K562 (cell line): ENCODE data around the gene TRIM38.

Experiments
- EHMT2 ChIP-seq: fragments of 450-650 bp; IDR thresholded peaks from 2 replicates; pipeline ENCODE4 v1.6.1; 2018; ENCODE audit warnings: antibody characterized with exemption
- FOXK1 ChIP-seq: sonication (generic); formaldehyde crosslinking; IDR thresholded peaks from 2 replicates; pipeline ENCODE4 v1.8.0; 2022; ENCODE audit warnings: missing genetic modification reagents, mild to moderate bottlenecking, borderline replicate concordance
- POLR2AphosphoS5 ChIP-seq: IDR thresholded peaks from 2 replicates; pipeline ENCODE4 v1.6.1; 2011; ENCODE audit warnings: mild to moderate bottlenecking, low read depth, low read length, moderate library complexity; ENCODE audit not compliant: control insufficient read depth, insufficient read depth
- SP1 ChIP-seq: sonication (generic); formaldehyde crosslinking; IDR thresholded peaks from 2 replicates; pipeline ENCODE4 v1.8.1; 2022; ENCODE audit warnings: mild to moderate bottlenecking, missing genetic modification reagents
- ZBTB1 ChIP-seq: sonication (generic); formaldehyde crosslinking; IDR thresholded peaks from 2 replicates; pipeline ENCODE4 v1.8.1; 2023; ENCODE audit warnings: missing genetic modification reagents, low read depth, mild to moderate bottlenecking, borderline replicate concordance
- TF ChIP-seq, protein P1 (sequence below): fragments of 250-450 bp; sonication (Bioruptor Pico); IDR thresholded peaks from 2 replicates; pipeline ENCODE4 v1.5.0; 2020; ENCODE audit warnings: mild to moderate bottlenecking, borderline replicate concordance
- TF ChIP-seq, protein P2 (sequence below), 2 experiments: fragments of 450-650 bp; formaldehyde crosslinking in 1 of 2; IDR thresholded peaks; 2 replicates each; pipeline versions ENCODE4 v1.4.0 to v1.6.1; 2014 to 2020; ENCODE audit warnings: mild to moderate bottlenecking in 2 of 2, borderline replicate concordance in 1 of 2, low read depth in 1 of 2
- TF ChIP-seq, protein P3 (sequence below): sonication (generic); formaldehyde crosslinking; IDR thresholded peaks from 2 replicates; pipeline ENCODE4 v1.9.0; 2022; ENCODE audit warnings: mild to moderate bottlenecking, missing genetic modification reagents
- TF ChIP-seq, protein P4 (sequence below), 2 experiments: fragments of 200-800 bp in 1 of 2; sonication (Bioruptor generic) in 1 of 2; sonication (generic) in 1 of 2; formaldehyde crosslinking in 1 of 2; IDR thresholded peaks in 1 of 2; conservative IDR thresholded peaks in 1 of 2; 2 replicates each; pipeline versions ENCODE4 v1.5.0 to v1.6.1; 2016 to 2020; ENCODE audit warnings: missing compliant biosample characterization in 1 of 2, missing genetic modification characterization in 1 of 2, missing genetic modification reagents in 1 of 2
- TF ChIP-seq, protein P5 (sequence below): fragments of 250-450 bp; sonication (Bioruptor Pico); IDR thresholded peaks from 2 replicates; pipeline ENCODE4 v1.4.0; 2020; ENCODE audit warnings: mild to moderate bottlenecking, moderate library complexity

DNA sequence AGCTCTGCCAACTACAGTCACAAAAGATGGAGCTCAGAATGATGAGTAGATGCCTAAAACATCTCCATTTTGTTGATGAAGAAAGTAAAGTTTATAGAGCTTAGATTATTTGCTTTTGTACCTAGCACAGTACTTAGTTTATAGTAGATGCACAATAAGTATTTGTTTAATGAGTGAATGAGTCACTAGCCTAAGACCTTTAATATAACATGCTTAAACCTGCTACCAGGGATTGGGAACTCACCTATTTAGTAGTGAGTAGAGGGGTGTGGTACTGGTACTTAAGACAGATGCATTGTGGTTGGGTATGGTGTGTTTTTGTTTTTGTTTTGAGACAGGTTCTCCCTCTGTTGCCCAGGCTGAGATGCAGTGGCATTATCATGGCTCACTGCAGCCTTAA lies 35.8 kb downstream of the TRIM38 start:
- no peak for TF ChIP-seq SP1 (CRISPR knock-in tag)
- no peak for TF ChIP-seq FOXK1 (CRISPR knock-in tag)
- TF ChIP-seq POLR2AphosphoS5 = no peak
- TF ChIP-seq, protein P1, sequence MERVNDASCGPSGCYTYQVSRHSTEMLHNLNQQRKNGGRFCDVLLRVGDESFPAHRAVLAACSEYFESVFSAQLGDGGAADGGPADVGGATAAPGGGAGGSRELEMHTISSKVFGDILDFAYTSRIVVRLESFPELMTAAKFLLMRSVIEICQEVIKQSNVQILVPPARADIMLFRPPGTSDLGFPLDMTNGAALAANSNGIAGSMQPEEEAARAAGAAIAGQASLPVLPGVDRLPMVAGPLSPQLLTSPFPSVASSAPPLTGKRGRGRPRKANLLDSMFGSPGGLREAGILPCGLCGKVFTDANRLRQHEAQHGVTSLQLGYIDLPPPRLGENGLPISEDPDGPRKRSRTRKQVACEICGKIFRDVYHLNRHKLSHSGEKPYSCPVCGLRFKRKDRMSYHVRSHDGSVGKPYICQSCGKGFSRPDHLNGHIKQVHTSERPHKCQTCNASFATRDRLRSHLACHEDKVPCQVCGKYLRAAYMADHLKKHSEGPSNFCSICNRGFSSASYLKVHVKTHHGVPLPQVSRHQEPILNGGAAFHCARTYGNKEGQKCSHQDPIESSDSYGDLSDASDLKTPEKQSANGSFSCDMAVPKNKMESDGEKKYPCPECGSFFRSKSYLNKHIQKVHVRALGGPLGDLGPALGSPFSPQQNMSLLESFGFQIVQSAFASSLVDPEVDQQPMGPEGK (CRISPR knock-in tag) = no peak
- TF ChIP-seq, protein P2, sequence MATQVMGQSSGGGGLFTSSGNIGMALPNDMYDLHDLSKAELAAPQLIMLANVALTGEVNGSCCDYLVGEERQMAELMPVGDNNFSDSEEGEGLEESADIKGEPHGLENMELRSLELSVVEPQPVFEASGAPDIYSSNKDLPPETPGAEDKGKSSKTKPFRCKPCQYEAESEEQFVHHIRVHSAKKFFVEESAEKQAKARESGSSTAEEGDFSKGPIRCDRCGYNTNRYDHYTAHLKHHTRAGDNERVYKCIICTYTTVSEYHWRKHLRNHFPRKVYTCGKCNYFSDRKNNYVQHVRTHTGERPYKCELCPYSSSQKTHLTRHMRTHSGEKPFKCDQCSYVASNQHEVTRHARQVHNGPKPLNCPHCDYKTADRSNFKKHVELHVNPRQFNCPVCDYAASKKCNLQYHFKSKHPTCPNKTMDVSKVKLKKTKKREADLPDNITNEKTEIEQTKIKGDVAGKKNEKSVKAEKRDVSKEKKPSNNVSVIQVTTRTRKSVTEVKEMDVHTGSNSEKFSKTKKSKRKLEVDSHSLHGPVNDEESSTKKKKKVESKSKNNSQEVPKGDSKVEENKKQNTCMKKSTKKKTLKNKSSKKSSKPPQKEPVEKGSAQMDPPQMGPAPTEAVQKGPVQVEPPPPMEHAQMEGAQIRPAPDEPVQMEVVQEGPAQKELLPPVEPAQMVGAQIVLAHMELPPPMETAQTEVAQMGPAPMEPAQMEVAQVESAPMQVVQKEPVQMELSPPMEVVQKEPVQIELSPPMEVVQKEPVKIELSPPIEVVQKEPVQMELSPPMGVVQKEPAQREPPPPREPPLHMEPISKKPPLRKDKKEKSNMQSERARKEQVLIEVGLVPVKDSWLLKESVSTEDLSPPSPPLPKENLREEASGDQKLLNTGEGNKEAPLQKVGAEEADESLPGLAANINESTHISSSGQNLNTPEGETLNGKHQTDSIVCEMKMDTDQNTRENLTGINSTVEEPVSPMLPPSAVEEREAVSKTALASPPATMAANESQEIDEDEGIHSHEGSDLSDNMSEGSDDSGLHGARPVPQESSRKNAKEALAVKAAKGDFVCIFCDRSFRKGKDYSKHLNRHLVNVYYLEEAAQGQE (IDR thresholded peaks at IDR 0.05; ENCODE audit: borderline replicate concordance) = no peak
- TF ChIP-seq, protein P2 (CRISPR knock-in tag; IDR thresholded peaks at IDR 0.05; ENCODE audit: low read depth) = no peak
- TF ChIP-seq EHMT2 = no peak
- TF ChIP-seq, protein P3, sequence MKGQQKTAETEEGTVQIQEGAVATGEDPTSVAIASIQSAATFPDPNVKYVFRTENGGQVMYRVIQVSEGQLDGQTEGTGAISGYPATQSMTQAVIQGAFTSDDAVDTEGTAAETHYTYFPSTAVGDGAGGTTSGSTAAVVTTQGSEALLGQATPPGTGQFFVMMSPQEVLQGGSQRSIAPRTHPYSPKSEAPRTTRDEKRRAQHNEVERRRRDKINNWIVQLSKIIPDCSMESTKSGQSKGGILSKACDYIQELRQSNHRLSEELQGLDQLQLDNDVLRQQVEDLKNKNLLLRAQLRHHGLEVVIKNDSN (CRISPR knock-in tag) = no peak
- TF ChIP-seq, protein P4, sequence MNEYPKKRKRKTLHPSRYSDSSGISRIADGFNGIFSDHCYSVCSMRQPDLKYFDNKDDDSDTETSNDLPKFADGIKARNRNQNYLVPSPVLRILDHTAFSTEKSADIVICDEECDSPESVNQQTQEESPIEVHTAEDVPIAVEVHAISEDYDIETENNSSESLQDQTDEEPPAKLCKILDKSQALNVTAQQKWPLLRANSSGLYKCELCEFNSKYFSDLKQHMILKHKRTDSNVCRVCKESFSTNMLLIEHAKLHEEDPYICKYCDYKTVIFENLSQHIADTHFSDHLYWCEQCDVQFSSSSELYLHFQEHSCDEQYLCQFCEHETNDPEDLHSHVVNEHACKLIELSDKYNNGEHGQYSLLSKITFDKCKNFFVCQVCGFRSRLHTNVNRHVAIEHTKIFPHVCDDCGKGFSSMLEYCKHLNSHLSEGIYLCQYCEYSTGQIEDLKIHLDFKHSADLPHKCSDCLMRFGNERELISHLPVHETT (CRISPR knock-in tag; conservative IDR thresholded peaks at IDR 0.05 in 1 of 2, IDR thresholded peaks at IDR 0.05 in 1 of 2) = no peak
- TF ChIP-seq, protein P5, sequence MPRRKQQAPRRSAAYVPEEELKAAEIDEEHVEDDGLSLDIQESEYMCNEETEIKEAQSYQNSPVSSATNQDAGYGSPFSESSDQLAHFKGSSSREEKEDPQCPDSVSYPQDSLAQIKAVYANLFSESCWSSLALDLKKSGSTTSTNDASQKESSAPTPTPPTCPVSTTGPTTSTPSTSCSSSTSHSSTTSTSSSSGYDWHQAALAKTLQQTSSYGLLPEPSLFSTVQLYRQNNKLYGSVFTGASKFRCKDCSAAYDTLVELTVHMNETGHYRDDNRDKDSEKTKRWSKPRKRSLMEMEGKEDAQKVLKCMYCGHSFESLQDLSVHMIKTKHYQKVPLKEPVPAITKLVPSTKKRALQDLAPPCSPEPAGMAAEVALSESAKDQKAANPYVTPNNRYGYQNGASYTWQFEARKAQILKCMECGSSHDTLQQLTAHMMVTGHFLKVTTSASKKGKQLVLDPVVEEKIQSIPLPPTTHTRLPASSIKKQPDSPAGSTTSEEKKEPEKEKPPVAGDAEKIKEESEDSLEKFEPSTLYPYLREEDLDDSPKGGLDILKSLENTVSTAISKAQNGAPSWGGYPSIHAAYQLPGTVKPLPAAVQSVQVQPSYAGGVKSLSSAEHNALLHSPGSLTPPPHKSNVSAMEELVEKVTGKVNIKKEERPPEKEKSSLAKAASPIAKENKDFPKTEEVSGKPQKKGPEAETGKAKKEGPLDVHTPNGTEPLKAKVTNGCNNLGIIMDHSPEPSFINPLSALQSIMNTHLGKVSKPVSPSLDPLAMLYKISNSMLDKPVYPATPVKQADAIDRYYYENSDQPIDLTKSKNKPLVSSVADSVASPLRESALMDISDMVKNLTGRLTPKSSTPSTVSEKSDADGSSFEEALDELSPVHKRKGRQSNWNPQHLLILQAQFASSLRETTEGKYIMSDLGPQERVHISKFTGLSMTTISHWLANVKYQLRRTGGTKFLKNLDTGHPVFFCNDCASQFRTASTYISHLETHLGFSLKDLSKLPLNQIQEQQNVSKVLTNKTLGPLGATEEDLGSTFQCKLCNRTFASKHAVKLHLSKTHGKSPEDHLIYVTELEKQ = no peak
- no peak for TF ChIP-seq ZBTB1
